Keratinocyte (primary cell): ENCODE data around the gene RAI14. TPM values are rescaled to one million over a fixed set of nuclear protein-coding genes. Genes with fewer than 3 reads are reported as not detected.

ENCODE experiments used
- DNase-seq: peaks from one replicate; pipeline ENCODE4 v3.0.0-alpha.2; 2011; ENCODE audit warnings: low read depth, missing footprints, low spot score
- FAIRE-seq: peaks from 2 replicates; lab custom pipeline; 2011; peaks lifted over from hg19 to GRCh38; lab: Jason Lieb, UNC
- H2AFZ ChIP-seq: 2 replicates; pipeline ENCODE4 v1.6.0; 2012; ENCODE audit warnings: low read length, control low read depth, inconsistent platforms; ENCODE audit not compliant: control insufficient read depth
- H3K27ac ChIP-seq: 2 replicates; pipeline ENCODE4 v1.5.1; 2011; ENCODE audit warnings: low read length; ENCODE audit not compliant: control insufficient read depth, insufficient read depth
- H3K27me3 ChIP-seq: 3 replicates; pipeline ENCODE4 v1.6.0; 2011; ENCODE audit warnings: low read length; ENCODE audit not compliant: control insufficient read depth, insufficient read depth; ENCODE audit errors: extremely low read depth
- H3K36me3 ChIP-seq, 2 experiments: 2 replicates in 1 of 2; 3 replicates in 1 of 2; pipeline ENCODE4 v1.5.1; 2011; ENCODE audit warnings: low read length in 2 of 2, mild to moderate bottlenecking in 1 of 2; ENCODE audit not compliant: control insufficient read depth in 2 of 2, insufficient read depth in 2 of 2; ENCODE audit errors: extremely low read depth in 1 of 2
- H3K4me1 ChIP-seq: 3 replicates; pipeline ENCODE4 v1.5.1; 2011; ENCODE audit warnings: low read length; ENCODE audit not compliant: control insufficient read depth, insufficient read depth; ENCODE audit errors: extremely low read depth
- H3K4me2 ChIP-seq: 3 replicates; pipeline ENCODE4 v1.6.0; 2011; ENCODE audit warnings: low read depth, low read length; ENCODE audit not compliant: control insufficient read depth, insufficient read depth; ENCODE audit errors: extremely low read depth
- H3K4me3 ChIP-seq, 3 experiments: fragments of 200-600 bp in 1 of 3; sonication (generic) in 1 of 3; 2 replicates in 2 of 3; 3 replicates in 1 of 3; pipeline ENCODE4 v1.5.1; 2011 to 2016; ENCODE audit warnings: low read length in 3 of 3, mild to moderate bottlenecking in 3 of 3, control low read depth in 2 of 3, inconsistent platforms in 1 of 3, low read depth in 1 of 3, mixed read lengths in 1 of 3, mixed run types in 1 of 3, moderate library complexity in 1 of 3; ENCODE audit not compliant: control insufficient read depth in 2 of 3, insufficient read depth in 2 of 3; ENCODE audit errors: extremely low read depth in 1 of 3
- H3K79me2 ChIP-seq: 2 replicates; pipeline ENCODE4 v1.6.0; 2012; ENCODE audit warnings: low read length; ENCODE audit not compliant: control insufficient read depth, insufficient read depth
- H3K9ac ChIP-seq: 3 replicates; pipeline ENCODE4 v1.6.0; 2011; ENCODE audit warnings: low read length; ENCODE audit not compliant: control insufficient read depth, insufficient read depth; ENCODE audit errors: extremely low read depth
- H3K9me1 ChIP-seq: 3 replicates; pipeline ENCODE4 v1.6.0; 2011; ENCODE audit warnings: low read length; ENCODE audit not compliant: control insufficient read depth, insufficient read depth; ENCODE audit errors: extremely low read depth
- H3K9me3 ChIP-seq: 2 replicates; pipeline ENCODE4 v1.5.1; 2012; ENCODE audit warnings: low read depth, low read length; ENCODE audit not compliant: control insufficient read depth
- H4K20me1 ChIP-seq: 3 replicates; pipeline ENCODE4 v1.6.0; 2011; ENCODE audit warnings: low read length; ENCODE audit not compliant: control insufficient read depth, insufficient read depth; ENCODE audit errors: extremely low read depth
- CTCF ChIP-seq, 3 experiments: IDR thresholded peaks in 1 of 3; conservative IDR thresholded peaks in 1 of 3; optimal IDR thresholded peaks in 1 of 3; 2 replicates in 2 of 3; 3 replicates in 1 of 3; pipeline versions ENCODE3 to v1.5.1; 2011; ENCODE audit warnings: low read length in 3 of 3, mild to moderate bottlenecking in 3 of 3, moderate library complexity in 2 of 3, control low read depth in 1 of 3, inconsistent platforms in 1 of 3; ENCODE audit not compliant: insufficient read depth in 2 of 3; ENCODE audit errors: extremely low read depth in 1 of 3
- EZH2 ChIP-seq: IDR thresholded peaks from one replicate; pipeline ENCODE4 v1.6.1; 2012; ENCODE audit warnings: inconsistent platforms, mild to moderate bottlenecking, low read length, moderate library complexity
- dilution Hi-C: fragments of 300-500 bp; cut with MboI; formaldehyde crosslinking; loops from one replicate; pipeline ENCODE4 v1.7.0; 2020; ENCODE audit warnings: low sequenced_read_pairs; ENCODE audit not compliant: extremely low pct_ligation_motif_present
- polyA plus RNA-seq, 5 experiments: library from polyadenylated mRNA; depleted of rRNA in 3 of 5; stranded (reverse) in 3 of 5; stranded (forward) in 1 of 5; unstranded in 1 of 5; fragments of >200 nt; gene quantifications; 1 replicate in 1 of 5; 2 replicates in 3 of 5; 3 replicates in 1 of 5; pipeline versions ENCODE4 v1.2.1 to v1.2.3, GENCODE V29; 2011 to 2012; ENCODE audit warnings: missing spikeins in 2 of 5, low read depth in 1 of 5, low replicate concordance in 1 of 5

The RAI14 gene
- polyA plus RNA-seq, 1 donor (not counting 4 experiments of a cell fraction or from before 2014, with no cell fraction given): 31.4 TPM

- Histone ChIP-seq H4K20me1 (no peaks in the 10 kb centered on the region), H3K4me2 (no peak overlapping the region), H3K9me1 (no peaks in the 10 kb centered on the region), H2AFZ (peak overlapping the region; percentile 81), H3K9me3 (no peaks in the 10 kb centered on the region), H3K27ac (no peak overlapping the region), H3K36me3 (no peaks in the 10 kb centered on the region), H3K4me3 (no peak overlapping the region), H3K9ac (no peak overlapping the region), H3K4me1 (peaks cover 7% of the 10 kb centered on the region), H3K27me3 (no peaks in the 10 kb centered on the region), H3K79me2 (no peaks in the 10 kb centered on the region)
- TF ChIP-seq EZH2 (no peak), CTCF (optimal IDR thresholded peaks at IDR 0.05 in 1 of 3, IDR thresholded peaks at IDR 0.05 in 1 of 3, conservative IDR thresholded peaks at IDR 0.05 in 1 of 3; ENCODE audit: extremely low read depth in 1 of 3, insufficient read depth in 2 of 3, low read length in 3 of 3) (no peak)
- dilution Hi-C loops: no loop called here
- FAIRE-seq (no peak), DNase-seq (no peak)
These were observed 31.4 kb upstream of the RAI14 start for GRCh38 chr5:34624691-34625090.

GRCh38 chr5:34625246-34625645 lies 30.9 kb upstream of the RAI14 start:
- H3K4me1 ChIP-seq: peaks cover 7% of the 10 kb centered on the region
- H3K4me2 ChIP-seq: no peak overlapping the region
- H3K27me3 ChIP-seq: no peaks in the 10 kb centered on the region
- H3K36me3 ChIP-seq: no peaks in the 10 kb centered on the region
- H3K9me3 ChIP-seq: no peaks in the 10 kb centered on the region
- H3K79me2 ChIP-seq: no peaks in the 10 kb centered on the region
- H2AFZ ChIP-seq: no peak overlapping the region
- no peak for FAIRE-seq
- DNase-seq: no peak
- no peaks in the 10 kb centered on the region for H4K20me1 ChIP-seq
- H3K9ac ChIP-seq: no peak overlapping the region
- H3K9me1 ChIP-seq: no peaks in the 10 kb centered on the region
- dilution Hi-C loops: no loop called here
- TF ChIP-seq CTCF (optimal IDR thresholded peaks at IDR 0.05 in 1 of 3, IDR thresholded peaks at IDR 0.05 in 1 of 3, conservative IDR thresholded peaks at IDR 0.05 in 1 of 3; ENCODE audit: extremely low read depth in 1 of 3, insufficient read depth in 2 of 3, low read length in 3 of 3): no peak
- H3K27ac ChIP-seq: no peak overlapping the region
- no peak overlapping the region for H3K4me3 ChIP-seq
